ENCODE data around the gene TBX10.
"Not testable (repeated sequence)": the region's sequence is repeated elsewhere in the genome, so short reads cannot be mapped to it uniquely, and the experiment has no call there.

Gene TBX10

GRCh38 chr11:67630228-67630942 is 9.2 kb downstream of the TBX10 start:
- DNase-seq: peak; percentile 99

GRCh38 chr11:67629386-67630227 is 10.0 kb downstream of the TBX10 start, which contains the start of gene NUDT8:
Gene NUDT8 (minus strand): TSS chr11:67629937. CDS start chr11:67629911, 26 bp downstream.
- DNase-seq: peak; percentile 82

- DNase-seq: no peak
Measured at GRCh38 chr11:67628710-67629385, 10.7 kb downstream of the TBX10 start.

- DNase-seq: no peak
Measured at GRCh38 chr11:67627812-67628624, 11.5 kb downstream of the TBX10 start.

- no peak for DNase-seq
Measured at GRCh38 chr11:67627441-67627811, 12.1 kb downstream of the TBX10 start.

- DNase-seq: no peak
Measured at GRCh38 chr11:67626970-67627369, 12.6 kb downstream of the TBX10 start.

- DNase-seq: not testable (repeated sequence)
Measured at GRCh38 chr11:67626131-67626833, 13.3 kb downstream of the TBX10 start.

- DNase-seq: not testable (repeated sequence)
Measured at GRCh38 chr11:67623795-67624194, 15.8 kb downstream of the TBX10 start.

- DNase-seq: not testable (repeated sequence)
Measured at GRCh38 chr11:67622905-67623304, 16.7 kb downstream of the TBX10 start.

- not testable (repeated sequence) for DNase-seq
Measured at GRCh38 chr11:67621928-67622327, 17.6 kb downstream of the TBX10 start.

GRCh38 chr11:67620621-67621020 is 18.9 kb downstream of the TBX10 start:
- not testable (repeated sequence) for DNase-seq

- DNase-seq: not testable (repeated sequence)
Measured at GRCh38 chr11:67619683-67620618, 19.6 kb downstream of the TBX10 start.

GRCh38 chr11:67618901-67619659 is 20.5 kb downstream of the TBX10 start:
- DNase-seq: not testable (repeated sequence)

- no peak for DNase-seq
Measured at GRCh38 chr11:67617243-67617953, 22.2 kb downstream of the TBX10 start.

- no peak for DNase-seq
Measured at GRCh38 chr11:67616431-67617242, 22.9 kb downstream of the TBX10 start.

- DNase-seq: no peak
Measured at GRCh38 chr11:67615728-67616430, 23.7 kb downstream of the TBX10 start.

Data from effector CD8-positive, alpha-beta T cell (primary cell).